Fibroblast of villous mesenchyme (primary cell): ENCODE measurements around the gene RNF217. TPM values are rescaled to one million over a fixed set of nuclear protein-coding genes. Genes with fewer than 3 reads are reported as not detected.

ENCODE experiments used
- DNase-seq: peaks from one replicate; pipeline ENCODE4 v3.0.0-alpha.2; 2010; ENCODE audit warnings: low read depth
- H3K4me3 ChIP-seq: 2 replicates; pipeline ENCODE4 v1.5.1; 2011; ENCODE audit warnings: low read depth, mild to moderate bottlenecking, low read length
- total RNA-seq: library from RNA; depleted of rRNA; stranded (reverse); fragments of >200 nt; gene quantifications from 2 replicates; pipeline ENCODE4 v1.2.3, GENCODE V29; 2012
- TF ChIP-seq, protein P1 (sequence below): IDR thresholded peaks from 2 replicates; pipeline ENCODE4 v1.5.1; 2012; ENCODE audit warnings: low read depth, mild to moderate bottlenecking, low read length; ENCODE audit not compliant: insufficient read depth

The RNF217 gene
- total RNA-seq, 1 donor: 25.5 TPM

DNA sequence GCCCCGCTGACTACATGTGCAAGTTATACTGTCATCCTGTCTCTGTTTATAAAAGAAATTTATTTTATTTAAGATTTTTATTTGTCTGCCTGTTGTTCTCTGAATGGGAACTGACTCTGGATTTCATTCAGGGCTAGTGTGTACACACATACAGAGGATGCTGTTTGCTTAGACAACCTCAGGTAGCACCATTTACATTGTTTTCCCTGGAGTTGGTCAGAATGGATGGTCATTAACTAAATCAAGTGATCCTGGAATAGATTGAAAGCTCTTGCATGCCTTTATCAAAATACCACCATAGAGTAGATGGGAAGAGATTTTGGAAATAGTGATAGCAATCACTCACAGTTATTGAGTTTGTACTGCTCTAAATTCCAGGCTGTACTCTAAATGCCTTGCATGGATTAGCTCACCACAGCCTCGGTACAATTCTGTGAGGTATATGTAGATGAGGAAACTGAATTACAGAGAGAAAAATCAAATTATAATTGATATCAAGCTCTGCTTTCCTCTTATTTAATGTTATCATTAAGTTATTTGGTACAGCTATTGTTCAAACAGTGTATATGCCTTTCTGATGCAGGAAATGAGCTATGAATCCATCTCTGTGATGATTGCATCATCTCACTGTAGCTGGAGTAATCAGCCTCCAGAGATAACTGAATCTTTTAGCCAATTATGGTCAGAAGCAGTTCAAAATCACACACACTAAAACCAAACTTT is 51.9 kb downstream of the RNF217 start:
- peak; percentile 79 for DNase-seq
- TF ChIP-seq, protein P1, sequence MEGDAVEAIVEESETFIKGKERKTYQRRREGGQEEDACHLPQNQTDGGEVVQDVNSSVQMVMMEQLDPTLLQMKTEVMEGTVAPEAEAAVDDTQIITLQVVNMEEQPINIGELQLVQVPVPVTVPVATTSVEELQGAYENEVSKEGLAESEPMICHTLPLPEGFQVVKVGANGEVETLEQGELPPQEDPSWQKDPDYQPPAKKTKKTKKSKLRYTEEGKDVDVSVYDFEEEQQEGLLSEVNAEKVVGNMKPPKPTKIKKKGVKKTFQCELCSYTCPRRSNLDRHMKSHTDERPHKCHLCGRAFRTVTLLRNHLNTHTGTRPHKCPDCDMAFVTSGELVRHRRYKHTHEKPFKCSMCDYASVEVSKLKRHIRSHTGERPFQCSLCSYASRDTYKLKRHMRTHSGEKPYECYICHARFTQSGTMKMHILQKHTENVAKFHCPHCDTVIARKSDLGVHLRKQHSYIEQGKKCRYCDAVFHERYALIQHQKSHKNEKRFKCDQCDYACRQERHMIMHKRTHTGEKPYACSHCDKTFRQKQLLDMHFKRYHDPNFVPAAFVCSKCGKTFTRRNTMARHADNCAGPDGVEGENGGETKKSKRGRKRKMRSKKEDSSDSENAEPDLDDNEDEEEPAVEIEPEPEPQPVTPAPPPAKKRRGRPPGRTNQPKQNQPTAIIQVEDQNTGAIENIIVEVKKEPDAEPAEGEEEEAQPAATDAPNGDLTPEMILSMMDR: no peak
- H3K4me3 ChIP-seq: no peak overlapping the region

DNA sequence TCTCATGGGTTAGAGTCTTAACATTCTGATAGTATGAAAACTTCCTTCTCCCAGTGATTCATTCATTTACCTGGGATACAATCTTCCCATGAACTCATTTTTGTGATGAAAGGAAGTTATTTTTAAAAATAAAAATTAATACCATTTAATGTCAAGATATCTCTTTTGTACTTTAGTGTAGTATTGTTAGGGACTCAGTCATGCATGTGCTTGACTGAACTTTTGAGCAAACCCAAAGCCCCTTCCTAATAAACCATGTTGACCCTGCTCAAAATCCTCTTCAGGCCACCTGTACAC is 52.4 kb downstream of the RNF217 start:
- H3K4me3 ChIP-seq: no peak overlapping the region
- no peak for DNase-seq
- TF ChIP-seq, protein P1: no peak

DNA sequence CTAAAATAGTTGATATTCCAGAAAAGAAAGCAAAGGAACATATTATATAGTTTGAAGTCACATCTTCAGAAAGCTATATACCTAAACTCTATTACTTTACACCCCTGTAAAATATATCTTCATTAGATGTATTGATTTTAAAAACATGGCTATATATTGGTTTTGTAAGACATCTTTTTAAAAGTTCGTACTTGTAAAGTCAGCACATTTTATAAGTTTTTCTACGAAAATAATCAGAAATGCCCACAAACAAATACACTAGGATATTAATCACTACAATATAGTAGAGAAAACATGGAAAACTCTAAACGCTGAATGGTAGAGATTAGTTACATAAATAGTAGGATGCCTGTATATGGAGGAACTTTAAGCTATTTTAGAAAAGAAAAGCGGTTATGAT is 52.9 kb downstream of the RNF217 start:
- TF ChIP-seq, protein P1: no peak
- no peak for DNase-seq
- no peak overlapping the region for H3K4me3 ChIP-seq

DNA sequence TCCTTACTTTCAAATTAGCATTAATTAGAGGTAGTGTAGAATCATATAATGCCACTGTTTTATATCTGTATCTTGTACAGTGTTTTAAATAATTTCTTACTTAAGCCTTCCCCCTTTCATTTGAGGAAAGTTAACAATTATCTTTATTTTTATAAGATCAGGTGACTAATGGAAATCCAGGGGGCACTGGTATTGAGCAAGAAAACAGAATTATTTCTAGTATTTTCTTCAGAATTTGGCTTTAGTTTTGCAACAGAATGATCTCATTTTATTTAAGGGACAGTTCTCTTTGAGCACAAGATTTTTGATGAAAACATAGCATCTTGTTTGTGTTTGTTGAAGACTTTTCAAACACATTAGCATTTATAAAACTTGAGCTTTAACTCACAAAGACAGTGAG is 55.9 kb downstream of the RNF217 start:
- no peak for DNase-seq
- TF ChIP-seq, protein P1: no peak
- H3K4me3 ChIP-seq: no peak overlapping the region

DNA sequence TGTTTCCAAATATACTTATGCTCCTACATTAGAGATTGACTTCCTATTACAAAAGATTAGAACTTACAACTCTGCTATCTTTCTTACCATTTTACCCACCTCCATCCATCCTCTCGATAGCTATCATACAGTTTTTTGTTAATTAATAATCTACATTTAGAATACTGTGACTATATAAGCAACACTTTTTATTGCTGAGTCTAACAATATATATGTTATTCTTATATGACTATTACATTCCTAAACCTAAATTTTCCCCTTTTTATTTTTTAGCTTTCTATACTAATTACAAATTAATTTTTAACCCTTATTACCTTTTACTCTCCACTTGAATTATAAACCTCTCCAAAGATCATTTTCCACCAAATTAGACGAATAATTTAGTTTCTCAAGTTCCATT is 57.0 kb downstream of the RNF217 start:
- no peak overlapping the region for H3K4me3 ChIP-seq
- no peak for DNase-seq
- TF ChIP-seq, protein P1: no peak

DNA sequence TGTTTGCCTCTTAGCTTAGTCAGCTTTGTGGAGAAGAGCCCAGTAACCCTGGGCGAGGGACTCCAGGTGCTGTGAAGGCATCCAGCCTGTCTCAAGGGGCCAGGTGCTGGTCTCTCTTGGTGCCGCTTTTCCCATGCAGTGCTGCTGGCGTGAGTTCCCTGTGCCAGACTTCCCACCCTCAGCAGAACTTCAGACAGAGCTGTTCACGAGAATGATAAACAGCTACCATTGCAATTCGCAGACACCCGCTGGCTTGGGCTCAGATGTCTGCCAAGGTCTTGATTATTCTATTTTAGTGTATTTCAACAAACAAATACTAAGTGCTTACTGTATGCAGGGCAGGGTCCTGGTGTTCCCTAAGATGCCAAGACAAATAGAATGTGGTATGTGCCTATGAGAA is 57.7 kb downstream of the RNF217 start:
- no peak overlapping the region for H3K4me3 ChIP-seq
- no peak for DNase-seq
- TF ChIP-seq, protein P1: no peak

DNA sequence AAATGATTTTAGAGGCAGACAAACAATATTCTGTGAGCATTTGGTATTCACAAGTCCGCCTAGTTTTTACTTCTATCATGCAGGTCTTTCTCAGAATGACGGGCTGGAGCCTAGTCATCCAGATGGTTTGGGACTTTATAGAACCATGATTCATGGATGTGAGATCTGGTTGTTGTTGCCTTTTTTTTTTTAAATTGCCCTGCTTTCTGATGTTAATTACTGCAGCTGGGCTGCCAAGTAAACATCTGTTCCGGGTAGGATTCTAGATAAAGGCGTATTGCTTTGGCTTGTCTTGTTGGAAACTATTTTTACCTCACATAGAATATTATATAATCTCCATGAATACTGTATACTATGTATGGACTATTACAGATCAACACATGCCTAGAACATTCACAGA is 58.1 kb downstream of the RNF217 start:
- H3K4me3 ChIP-seq: no peak overlapping the region
- peak; percentile 75 for DNase-seq
- TF ChIP-seq, protein P1: no peak
